ENCODE measurements around the gene FAM234A. TPM values are rescaled to one million over a fixed set of nuclear protein-coding genes. Genes with fewer than 3 reads are reported as not detected.
A peak's percentile ranks its signal among the peaks of the same experiment; 100 is the strongest.
"Not testable (repeated sequence)": the region's sequence is repeated elsewhere in the genome, so short reads cannot be mapped to it uniquely, and the experiment has no call there.

The FAM234A gene
- polyA plus RNA-seq (ENCODE audit: insufficient read length) = 36.3 TPM

GRCh38 chr16:234468-235305 is at the start of gene FAM234A:
FAM234A (plus strand) TSS chr16:234821; CDS start chr16:254414, 19,593 bp downstream.
- DNase-seq (ENCODE audit: low read depth) = peak; percentile 77

GRCh38 chr16:185213-185612 is 49.4 kb upstream of the FAM234A start:
- no peak for DNase-seq (ENCODE audit: low read depth)

GRCh38 chr16:185691-186090 is 48.9 kb upstream of the FAM234A start:
- no peak for DNase-seq (ENCODE audit: low read depth)

- no peak for DNase-seq (ENCODE audit: low read depth)
Measured at GRCh38 chr16:187330-187729, 47.3 kb upstream of the FAM234A start.

GRCh38 chr16:188674-189073 is 45.9 kb upstream of the FAM234A start:
- no peak for DNase-seq (ENCODE audit: low read depth)

GRCh38 chr16:189604-190186 is 44.9 kb upstream of the FAM234A start:
- DNase-seq (ENCODE audit: low read depth) = no peak

GRCh38 chr16:191831-192230 is 42.8 kb upstream of the FAM234A start:
- no peak for DNase-seq (ENCODE audit: low read depth)

- DNase-seq (ENCODE audit: low read depth) = no peak
Measured at GRCh38 chr16:192686-193085, 41.9 kb upstream of the FAM234A start.

- DNase-seq (ENCODE audit: low read depth) = no peak
Measured at GRCh38 chr16:193441-193840, 41.2 kb upstream of the FAM234A start.

- DNase-seq (ENCODE audit: low read depth) = no peak
Measured at GRCh38 chr16:194516-194915, 40.1 kb upstream of the FAM234A start.

GRCh38 chr16:200388-200787 is 34.2 kb upstream of the FAM234A start:
- DNase-seq (ENCODE audit: low read depth) = no peak

GRCh38 chr16:203246-203645 is 31.4 kb upstream of the FAM234A start:
- no peak for DNase-seq (ENCODE audit: low read depth)

GRCh38 chr16:204046-204445 is 30.6 kb upstream of the FAM234A start:
- not testable (repeated sequence) for DNase-seq (ENCODE audit: low read depth)

- DNase-seq (ENCODE audit: low read depth) = not testable (repeated sequence)
Measured at GRCh38 chr16:209359-209758, 25.3 kb upstream of the FAM234A start.

- not testable (repeated sequence) for DNase-seq (ENCODE audit: low read depth)
Measured at GRCh38 chr16:211631-212180, 22.9 kb upstream of the FAM234A start.

GRCh38 chr16:212999-213398 is 21.6 kb upstream of the FAM234A start:
- no peak for DNase-seq (ENCODE audit: low read depth)

GRCh38 chr16:220021-220420 is 14.6 kb upstream of the FAM234A start:
- no peak for DNase-seq (ENCODE audit: low read depth)

- no peak for DNase-seq (ENCODE audit: low read depth)
Measured at GRCh38 chr16:228151-228851, 6.3 kb upstream of the FAM234A start.

GRCh38 chr16:228852-229730 is 5.5 kb upstream of the FAM234A start, which contains the start of gene LUC7L:
LUC7L (minus strand) TSS chr16:229449; CDS start chr16:229339, 110 bp downstream.
- DNase-seq (ENCODE audit: low read depth) = peak; percentile 64

- DNase-seq (ENCODE audit: low read depth) = no peak
Measured at GRCh38 chr16:229731-230281, 4.8 kb upstream of the FAM234A start.

- not testable (repeated sequence) for DNase-seq (ENCODE audit: low read depth)
Measured at GRCh38 chr16:230351-230750, 4.3 kb upstream of the FAM234A start.

Data from forelimb muscle (tissue), 1 donor.